ENCODE results near the gene ZDHHC18.
"Not testable (repeated sequence)": the region's sequence is repeated elsewhere in the genome, so short reads cannot be mapped to it uniquely, and the experiment has no call there.

Gene ZDHHC18

DNA sequence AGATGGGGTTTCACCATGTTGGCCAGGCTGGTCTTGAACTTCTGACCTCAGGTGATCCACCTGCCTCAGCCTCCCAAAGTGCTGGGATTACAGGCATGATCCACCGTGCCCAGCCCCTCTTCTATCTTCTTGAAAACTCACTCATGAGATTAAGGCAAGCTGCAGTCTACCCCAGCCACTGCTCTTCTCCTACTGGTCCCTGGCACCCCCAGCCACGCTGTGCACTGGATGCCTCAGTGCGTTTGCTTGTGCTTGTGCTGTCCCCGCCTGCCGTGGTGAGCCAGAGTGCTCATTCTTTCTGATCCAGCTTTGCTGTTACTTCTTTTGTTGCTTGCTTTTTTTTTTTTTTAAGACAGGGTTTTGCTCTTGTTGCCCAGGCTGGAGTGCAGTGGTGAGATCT lies 11.2 kb downstream of the ZDHHC18 start:
- DNase-seq = not testable (repeated sequence)

DNA sequence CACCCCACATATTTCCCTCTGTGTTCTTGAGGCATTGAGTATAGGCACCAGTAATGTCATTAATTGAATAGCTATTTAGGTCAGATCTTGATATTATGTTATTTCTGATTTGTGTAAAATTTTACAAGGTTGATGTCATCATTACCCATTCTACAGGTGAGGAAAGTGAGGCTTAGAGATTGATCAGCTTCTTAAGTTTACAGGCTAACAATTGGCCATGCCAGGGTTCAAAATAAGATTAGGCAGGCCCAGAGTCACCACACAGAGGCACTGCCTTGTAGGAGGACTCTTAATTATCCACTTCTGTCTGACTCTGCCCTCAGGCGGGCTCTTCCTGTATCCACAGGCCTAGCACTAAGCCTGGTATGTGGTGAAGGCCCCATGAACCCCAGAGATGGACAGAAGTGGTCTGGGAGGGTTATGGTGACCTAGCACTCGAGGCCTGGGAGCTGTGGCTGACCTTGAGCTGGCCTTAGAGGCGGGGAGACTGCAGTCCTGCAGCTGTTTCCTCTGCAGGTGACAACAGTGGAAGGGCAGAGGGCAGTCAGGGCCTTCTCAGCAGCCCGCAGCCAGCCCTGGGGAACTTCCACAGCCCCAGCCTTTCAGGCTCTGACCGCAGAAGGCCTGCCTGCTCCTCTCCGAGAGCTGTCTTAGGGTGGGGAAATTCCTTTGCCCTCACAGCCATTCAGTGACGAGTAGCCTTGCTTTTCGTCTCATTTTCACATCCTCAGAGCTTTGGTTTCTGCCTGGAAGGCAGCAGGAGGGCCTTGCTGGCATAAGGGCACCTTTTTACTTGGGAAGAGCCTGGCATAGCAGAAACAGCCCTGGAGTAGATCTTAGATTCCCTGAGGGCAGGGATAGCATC lies 12.2 kb downstream of the ZDHHC18 start:
- DNase-seq = no peak

DNA sequence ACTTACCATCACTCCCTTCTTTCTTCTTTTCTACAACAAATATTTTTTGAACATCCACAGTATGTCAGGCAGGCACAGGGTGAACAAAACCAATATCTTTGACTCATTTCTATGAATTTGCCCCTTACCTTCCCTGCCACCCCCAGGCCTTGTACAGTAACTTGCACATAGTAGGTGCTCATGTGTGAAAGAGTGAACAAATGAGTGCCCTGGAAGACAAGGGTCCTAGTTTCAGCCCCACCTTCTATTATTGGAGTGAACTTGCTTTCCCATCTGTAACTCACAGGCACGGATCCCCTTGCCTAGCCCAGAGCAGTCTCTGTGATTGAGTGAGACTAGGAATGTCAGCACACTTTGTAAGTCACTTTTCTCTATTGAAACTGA lies 12.8 kb downstream of the ZDHHC18 start:
- DNase-seq = no peak

DNA sequence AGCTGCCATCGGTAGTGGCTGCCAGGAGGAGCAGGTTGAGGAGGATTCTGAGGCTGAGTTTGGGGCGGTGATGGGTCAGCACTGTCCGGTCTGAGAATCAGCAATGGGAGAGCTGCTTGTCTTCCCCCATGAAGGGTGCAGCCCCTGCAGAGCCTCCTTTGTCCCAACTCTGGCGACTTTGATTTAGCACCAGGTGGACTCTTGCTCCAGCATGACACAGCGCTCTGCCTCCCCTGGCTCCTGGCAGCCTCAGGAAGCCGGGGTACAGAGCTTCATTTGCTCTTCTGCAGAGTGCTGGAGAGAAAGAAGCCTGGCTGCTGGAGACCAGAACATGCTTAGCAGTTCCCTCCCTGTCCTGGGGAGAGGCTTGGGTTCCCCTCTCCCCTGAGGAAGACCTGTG lies 13.3 kb downstream of the ZDHHC18 start:
- DNase-seq = no peak

DNA sequence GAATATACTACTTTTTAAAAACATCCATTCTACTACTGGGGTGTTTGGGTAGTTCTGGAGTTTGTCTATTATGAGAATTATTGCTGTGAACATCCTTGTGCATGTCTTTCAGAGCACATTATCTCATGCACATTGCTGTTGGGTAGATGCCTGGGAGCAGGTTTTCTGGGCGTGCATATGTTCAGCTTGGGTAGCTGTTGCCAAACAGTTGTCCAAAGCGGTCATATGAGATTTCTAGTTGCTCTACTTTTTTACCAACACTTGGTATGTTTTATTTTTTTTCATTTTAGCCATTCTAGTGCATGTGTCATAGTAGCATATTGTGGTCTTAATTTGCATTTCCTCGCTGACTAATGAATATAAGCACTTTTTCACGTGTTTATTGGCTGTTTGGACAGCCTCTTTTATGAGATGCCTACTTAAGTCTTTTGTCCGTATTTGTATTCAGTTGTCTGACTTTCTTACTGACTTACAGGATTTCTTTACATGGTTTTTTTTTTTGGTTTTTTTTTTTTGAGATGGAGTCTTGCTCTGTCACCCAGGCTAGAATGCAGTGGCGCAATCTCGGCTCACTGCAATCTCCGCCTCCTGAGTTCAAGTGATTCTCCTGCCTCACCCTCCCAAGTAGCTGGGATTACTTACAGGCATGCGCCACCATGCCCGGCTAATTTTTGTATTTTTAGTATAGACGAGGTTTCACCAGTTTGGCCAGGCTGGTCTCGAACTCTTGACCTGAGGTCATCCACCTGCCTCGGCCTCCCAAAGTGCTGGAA lies 18.1 kb downstream of the ZDHHC18 start:
- no peak for DNase-seq

DNA sequence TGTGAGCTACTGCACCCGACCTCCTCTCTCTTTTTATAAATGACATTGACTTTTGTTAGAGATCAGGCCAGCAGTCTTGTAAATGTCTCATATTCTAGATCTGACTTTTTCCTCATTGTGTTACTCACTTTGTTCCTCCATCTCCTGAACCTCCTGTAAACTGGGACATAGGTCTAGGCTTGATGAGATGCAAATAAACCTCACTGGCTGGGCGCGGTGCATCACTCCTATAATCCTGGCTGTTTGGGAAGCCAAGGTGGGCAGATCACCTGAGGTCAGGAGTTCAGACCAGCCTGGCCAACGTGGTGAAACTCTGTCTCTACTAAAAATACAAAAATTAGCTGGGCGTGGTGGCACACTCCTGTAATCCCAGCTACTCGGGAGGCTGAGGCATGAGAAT lies 21.3 kb downstream of the ZDHHC18 start:
- not testable (repeated sequence) for DNase-seq

DNA sequence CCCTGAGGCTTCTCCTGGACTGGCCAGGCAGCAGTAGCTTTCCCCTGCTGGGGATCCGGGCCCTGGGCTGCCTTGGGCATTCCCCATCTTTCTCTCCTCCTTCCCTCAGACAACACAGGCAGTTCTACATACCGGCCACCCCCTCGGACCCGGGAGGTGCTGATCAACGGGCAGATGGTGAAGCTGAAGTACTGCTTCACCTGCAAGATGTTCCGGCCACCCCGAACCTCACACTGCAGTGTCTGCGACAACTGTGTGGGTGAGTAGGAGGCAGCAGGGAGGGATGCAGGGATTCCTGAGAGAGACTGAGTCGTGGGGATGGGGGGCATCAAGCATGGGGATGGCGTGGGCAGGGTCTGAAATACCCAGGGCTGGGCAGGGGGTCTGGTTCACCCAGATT lies 22.0 kb downstream of the ZDHHC18 start:
- DNase-seq = no peak

DNA sequence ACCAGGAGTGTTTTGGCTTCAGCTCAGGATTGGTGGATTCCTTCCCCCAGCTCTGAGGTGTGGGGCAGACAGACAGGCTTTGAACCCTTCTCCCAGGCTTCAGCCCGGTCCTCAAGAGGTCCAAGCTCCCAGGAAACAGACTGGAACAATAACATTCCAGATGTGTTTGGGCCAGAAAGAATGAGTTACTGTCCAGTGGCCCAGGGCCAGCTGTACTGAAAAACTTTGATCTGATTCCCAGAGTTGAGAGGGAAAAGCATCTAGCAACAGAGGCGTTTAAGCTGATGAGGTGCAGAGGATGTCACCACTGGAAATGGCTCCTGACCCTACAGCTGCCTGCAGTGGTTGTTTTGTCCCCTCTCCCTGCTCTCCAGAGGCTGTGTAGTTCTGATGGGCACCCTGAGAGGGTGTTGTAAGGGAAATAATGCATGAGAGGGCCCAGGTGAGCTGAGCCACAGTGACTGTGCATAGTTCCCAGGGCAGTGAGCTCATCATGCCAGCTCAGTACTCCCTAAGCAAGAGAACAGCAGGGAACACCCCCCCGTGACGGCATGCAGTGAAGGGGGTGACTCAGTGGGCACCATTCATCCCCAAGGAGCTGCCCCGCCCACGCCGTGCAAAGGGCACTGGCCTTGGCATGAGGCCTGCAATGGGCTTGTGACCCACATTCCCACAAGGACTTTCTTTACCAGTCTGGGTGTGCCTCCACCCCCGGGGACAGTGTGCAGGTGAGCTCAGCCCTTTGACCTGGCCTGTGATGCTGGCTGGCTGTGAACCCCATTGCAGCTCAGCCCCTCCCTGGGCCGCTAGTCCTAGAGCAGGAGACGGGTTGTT lies 22.7 kb downstream of the ZDHHC18 start:
- no peak for DNase-seq

DNA sequence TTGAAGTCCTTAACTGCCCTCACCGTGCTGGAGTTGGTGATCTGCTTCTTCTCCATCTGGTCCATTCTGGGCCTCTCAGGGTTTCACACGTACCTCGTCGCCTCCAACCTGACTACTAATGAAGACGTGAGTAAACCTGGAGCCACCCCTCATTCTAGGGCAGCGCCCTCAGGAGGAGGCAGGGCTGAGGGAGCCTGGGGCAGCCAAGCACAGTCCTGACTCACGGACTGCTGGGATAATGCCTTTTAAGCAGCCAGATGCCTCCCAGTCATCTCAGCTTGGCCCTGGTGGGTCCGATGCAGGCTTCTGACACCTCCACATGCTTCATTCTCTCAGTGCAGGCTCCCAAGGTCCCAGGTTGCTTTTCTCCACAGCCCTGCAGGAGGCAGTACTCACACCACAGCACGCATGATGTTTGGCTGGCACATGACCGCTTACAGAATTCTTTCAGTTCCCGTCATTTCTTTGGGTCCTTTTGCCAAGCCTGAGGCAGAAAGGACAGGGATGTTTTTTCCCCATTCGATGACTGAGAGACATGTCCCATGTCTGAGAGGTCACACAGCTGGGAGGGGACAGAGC lies 24.7 kb downstream of the ZDHHC18 start:
- DNase-seq = no peak

DNA sequence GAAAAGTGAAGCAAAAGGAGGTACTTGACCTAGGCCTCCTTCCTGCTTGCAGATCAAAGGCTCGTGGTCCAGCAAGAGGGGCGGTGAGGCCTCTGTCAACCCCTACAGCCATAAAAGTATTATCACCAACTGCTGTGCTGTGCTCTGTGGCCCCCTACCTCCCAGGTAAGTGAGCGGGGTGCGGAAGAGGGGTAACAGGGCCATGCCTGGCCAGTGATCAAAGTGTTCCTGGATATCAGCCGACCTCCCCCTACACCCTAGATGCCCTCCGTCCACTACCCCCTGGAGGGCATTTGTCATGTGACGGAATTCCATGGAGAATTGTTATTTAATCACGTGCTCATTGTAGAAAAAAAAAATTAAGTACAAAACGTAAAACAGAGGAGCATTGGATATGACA lies 26.2 kb downstream of the ZDHHC18 start:
- no peak for DNase-seq

DNA sequence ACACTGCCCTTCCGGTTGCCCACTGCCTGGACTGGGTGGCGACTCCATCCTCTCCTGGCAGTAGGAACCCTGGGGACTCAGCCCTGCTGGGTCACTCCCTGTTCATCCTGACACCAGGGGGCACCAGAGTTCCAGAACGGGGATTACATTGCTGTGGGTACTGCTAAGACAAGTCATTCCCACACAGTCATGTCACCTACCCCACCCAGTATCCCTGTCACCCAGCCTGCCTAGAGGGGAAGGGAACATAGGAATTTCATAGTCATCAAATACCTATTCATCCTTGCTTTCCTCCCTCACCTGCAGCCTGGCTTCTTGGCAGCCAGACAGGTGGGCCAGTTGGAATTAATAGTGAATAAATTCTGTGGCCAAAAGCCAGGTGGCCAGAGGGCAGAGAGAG lies 26.7 kb downstream of the ZDHHC18 start:
- DNase-seq = peak; percentile 81

DNA sequence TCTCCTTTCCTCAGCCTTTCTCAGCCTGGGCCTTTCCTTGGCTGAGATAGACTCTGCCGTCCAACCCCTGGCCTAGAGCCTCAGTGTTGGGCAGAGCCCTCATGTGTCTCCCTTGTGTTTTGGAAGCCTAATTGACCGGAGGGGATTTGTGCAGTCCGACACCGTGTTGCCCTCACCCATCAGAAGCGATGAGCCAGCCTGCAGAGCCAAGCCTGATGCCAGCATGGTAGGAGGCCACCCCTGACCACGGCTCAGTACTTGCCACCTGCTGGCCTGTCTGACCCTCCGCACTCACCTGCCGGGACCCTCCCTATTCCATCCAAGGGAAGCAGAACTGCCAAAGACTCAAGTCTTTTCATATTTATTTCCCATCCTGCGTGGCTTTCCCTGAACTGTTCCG lies 27.1 kb downstream of the ZDHHC18 start:
- DNase-seq = no peak

DNA sequence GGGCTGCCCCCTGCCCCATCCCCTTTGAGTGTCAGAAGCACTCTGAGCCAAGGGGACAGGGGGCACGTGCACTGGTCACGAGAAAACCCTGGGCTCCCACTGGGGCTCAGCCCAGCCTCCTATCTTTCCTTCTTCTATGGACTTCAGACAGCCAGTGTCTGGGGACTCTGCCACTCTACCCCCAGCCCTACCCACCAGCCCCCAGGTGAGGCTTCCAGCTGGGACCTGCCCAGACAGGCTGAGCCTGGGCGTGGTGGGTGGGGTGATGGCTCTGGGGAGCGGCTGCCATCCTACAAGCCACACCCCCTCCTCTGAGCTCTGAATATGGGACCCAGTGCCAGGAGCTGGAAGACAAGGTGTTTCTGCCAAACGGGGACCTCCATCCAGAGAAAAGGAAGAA lies 28.4 kb downstream of the ZDHHC18 start:
- DNase-seq = no peak

DNA sequence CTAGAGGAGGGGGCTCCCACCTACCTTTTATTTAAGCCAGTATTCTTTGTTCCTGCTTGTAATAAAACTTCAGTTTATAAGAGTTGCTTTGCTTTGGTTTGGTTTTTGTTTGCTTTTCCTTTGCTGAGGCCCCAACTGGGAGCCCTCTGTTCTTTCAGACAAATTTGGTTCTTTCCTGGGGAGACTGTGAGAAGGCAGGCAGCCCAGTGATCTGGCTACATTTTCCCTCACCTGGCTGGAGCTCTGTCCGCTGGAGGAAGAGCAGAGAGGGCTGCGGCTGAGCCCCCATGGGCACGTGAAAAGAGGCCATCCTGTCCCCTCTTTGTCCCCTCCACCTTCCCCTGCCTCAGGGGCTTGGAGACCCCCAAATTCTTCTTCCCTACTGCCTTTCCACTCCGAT lies 29.1 kb downstream of the ZDHHC18 start:
- DNase-seq = no peak

DNA sequence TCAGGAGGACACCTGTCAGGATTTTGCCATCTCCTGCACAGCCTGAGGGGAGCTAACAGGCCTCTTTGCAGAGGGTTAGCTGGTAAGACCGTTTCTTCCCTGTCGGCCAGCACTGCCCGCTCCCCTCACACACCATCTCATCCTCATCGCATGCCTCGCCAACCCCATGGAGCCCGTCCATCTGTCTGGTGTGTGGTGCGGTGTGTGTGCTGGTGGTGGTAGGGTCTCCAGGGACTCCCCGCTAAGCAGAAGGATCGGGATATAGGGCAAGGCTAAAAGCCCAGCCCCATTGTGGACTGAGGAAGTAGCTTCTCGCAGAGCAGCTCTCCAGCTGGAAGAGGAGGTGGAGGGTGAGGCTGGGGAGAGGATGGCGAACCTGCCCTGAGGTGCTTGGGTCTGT lies 29.7 kb downstream of the ZDHHC18 start:
- DNase-seq = no peak

DNA sequence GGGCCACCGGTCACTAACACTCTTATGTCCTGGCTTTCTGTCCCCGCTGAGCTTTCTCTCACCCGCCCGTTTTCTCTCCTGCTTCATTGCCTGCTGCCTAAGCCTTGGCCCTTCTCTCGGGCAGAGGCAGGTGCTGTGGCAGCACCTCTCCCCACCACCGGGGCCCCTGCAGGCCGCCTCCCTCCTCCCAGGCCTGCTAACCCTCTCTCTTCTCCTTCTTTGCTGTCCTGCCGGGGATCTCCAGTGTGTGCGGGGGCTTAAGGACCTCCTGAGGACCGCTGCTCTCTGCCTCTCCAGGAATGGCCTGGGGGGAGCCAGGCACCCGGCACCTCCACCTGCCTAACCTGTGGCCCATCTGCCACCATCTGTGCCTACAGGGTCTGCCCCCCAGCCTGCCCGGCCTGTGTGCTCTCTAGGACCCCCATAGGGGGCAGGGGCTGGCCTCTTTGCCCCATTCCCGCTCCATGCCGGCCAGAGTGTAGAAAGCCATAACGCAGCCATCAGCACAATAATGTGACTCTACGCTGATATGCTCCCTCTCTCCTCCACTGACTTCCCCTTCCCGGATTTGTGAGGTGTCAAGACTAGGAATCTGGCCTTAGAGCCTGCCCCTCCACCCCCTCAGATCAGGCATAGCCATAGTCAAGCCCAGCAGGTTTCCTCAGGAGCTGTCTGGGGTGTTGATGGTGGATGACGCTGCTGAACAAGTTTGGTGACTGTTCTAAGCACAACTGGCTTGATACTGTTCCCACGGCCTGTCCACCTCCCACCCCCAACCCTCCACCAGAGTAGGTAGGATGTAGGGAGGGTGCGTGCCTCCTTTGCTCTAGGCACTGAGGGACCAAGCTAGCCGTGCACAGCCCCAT lies 30.3 kb downstream of the ZDHHC18 start:
- no peak for DNase-seq

DNA sequence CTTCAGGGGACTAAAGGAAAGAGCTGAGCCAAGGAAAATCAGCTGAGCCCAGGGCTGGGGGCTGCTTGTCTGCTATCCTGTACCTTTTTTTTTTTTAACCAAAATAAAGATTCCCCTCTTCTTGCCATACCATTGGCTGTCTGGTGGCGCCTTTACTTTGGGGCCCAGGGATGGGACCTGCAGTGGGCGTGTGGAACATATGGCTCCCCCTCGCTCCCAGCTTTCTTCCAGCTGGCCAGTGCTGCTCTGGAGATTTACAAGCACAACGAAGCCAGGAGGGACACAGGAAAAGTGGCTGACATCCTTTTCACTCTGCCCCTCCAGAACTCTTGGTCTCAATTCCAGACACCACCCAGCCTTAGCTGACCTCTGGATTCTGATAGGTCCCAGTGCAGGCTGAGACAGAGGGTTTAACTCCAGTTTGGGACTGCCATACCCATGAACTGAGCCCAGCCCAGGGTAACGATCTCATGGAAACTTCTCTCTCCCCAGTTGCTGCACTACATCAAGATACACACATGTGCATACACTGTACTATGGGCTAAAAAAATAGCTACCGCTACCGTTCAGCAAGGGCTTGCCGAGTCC lies 31.1 kb downstream of the ZDHHC18 start:
- DNase-seq = no peak

DNA sequence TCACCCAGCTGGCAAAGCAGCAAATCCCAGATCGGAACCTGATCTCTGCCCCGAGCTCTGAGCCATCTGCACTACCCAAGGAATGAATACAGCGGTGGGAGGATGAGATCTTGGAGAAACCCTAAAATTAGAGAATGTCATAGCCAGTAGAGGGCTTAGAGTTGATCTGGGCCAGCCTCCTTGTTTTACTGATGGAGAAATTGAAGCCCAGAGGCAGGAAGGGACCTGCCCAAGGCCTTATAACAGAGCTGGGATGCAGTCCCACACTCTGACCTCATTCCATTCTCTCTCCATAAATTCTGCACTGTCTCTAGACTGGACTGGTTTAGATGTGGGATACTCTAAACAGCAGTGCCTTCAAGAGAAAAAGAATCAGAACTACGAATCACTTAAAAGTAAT lies 31.7 kb downstream of the ZDHHC18 start:
- no peak for DNase-seq

DNA sequence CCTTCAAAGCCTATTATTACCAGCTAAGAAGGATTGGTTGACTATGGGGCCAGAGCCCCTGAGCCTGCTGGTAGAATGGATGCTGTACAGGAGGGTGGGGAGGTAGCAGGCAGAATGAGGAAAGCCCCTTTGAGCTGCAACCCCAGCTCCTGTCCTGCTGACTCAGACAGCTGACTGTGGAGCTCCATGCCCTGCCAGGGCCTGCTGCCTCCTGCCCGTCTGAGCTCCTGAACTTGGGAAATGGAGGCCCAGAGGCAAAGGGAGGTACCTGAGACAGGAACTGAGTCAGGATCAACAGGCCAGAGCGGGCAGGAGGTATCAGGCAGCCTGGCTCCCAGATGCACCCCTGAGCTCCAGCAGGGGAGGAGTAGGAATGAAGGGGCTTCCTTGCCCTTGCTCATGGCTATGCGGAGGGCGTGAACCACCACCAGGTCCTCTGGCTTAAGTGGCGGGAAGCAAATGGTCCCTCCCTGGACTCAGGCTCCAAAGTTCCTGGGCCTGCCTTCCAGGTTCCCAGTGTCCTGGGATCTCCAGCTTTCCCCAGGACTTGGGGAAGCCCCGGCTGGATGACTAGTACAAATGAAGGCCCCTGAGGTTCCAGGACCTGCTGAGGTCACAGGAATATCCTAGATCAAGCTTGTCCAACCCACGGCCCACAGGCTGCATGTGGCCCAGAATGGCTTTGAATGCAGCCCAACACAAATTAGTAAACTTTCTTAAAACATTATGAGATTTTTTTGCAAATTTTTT lies 32.6 kb downstream of the ZDHHC18 start:
- no peak for DNase-seq

DNA sequence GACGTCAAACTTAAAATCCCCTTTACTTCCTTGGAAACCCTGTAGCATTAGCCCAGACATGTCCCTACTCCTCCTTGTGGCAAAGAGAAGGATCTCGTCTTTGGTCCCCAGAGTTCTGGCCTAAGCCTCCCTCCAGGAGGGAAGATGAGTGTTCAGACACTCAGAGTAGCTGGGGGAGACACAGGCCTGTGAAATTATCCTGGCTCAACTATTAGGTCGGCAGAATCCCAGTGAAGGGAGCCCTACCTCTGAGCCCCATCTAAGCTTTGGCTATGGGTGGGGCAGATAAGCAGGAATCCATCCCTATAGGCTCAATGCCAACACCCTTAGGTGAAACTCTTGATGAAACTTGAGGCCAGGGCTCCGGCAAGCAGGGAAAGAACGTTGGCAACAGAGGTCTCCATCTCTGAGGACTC lies 34.8 kb downstream of the ZDHHC18 start:
- DNase-seq = no peak

DNA sequence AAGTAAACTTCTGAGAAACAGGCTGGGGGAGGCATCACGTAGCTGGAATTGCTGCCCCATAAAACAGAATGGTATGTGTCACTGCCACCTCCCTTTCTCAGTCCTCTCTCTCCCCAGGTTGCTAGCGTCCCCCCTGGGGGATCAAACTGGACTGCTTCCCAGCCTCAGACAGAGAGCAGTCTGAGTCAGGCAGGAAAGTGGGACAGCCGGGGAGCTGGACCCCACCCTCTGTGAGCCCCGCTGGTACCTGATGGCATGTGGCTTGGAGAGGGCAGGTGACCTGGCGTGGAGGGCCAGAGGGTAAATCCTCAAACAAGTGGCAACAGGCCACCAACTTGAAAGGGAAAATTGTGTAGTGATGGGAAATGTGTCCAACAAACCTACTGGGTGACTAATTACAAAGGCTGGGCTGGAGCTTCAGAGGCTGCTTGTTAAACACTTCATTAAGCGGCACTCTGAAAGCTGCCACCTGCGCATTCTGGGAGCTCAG lies 35.4 kb downstream of the ZDHHC18 start:
- no peak for DNase-seq
